Fibroblast of lung (primary cell): ENCODE data around the gene INPPL1.

Experiments used
- CTCF ChIP-seq, 2 donors: IDR thresholded peaks in 1 of 2; conservative IDR thresholded peaks in 1 of 2; 1 replicate in 1 of 2; 2 replicates in 1 of 2; pipeline ENCODE4 v1.5.1; 2011 to 2012; ENCODE audit warnings: low read length in 2 of 2, control low read depth in 1 of 2, inconsistent platforms in 1 of 2, low read depth in 1 of 2, mild to moderate bottlenecking in 1 of 2
- EZH2 ChIP-seq: IDR thresholded peaks from 2 replicates; pipeline ENCODE4 v1.5.1; 2012; ENCODE audit warnings: low read length, control low read depth, mild to moderate bottlenecking; ENCODE audit errors: missing control alignments

GRCh38 chr11:72191961-72192381 lies 32.6 kb upstream of the INPPL1 start, which contains the start of gene FOLR1:
- TF ChIP-seq CTCF (conservative IDR thresholded peaks at IDR 0.05 in 1 of 2, IDR thresholded peaks at IDR 0.05 in 1 of 2; ENCODE audit: low read depth in 1 of 2, low read length in 2 of 2): no peak
- no peak for TF ChIP-seq EZH2
